K562 (cell line): ENCODE measurements around the gene TKT. TPM values are rescaled to one million over a fixed set of nuclear protein-coding genes. Genes with fewer than 3 reads are reported as not detected.

Source experiments
- ATAC-seq: fragments of 200-7000 bp; cut with Tn5 transposase; 3 replicates; pipeline ENCODE4 v1.9.1; 2020; ENCODE audit warnings: moderate library complexity
- BruUV-seq: library from RNA; stranded (reverse); fragments of 400-500 nt; replicated peaks from 2 replicates; lab custom pipeline; 2021; lab: Mats Ljungman, UMichigan
- CTCF ChIA-PET: fragments of 300-600 bp; formaldehyde crosslinking; extraction: SDS; loops from one replicate; lab custom pipeline; 2021; ENCODE audit warnings: low intra/inter-chr PET ratio; lab: Yijun Ruan, JAX
- POLR2A ChIA-PET: fragments of 300-600, 350-650 bp; sonication (Branson Sonifier 250); formaldehyde crosslinking; extraction: SDS; loops from one replicate; lab custom pipeline; 2021; ENCODE audit warnings: antibody characterized with exemption, inconsistent platforms; lab: Yijun Ruan, JAX
- DNase-seq, 4 experiments: peaks; one replicate each; pipeline versions ENCODE4 v3.0.0 to v3.0.0-alpha.2; 2011 to 2018; ENCODE audit warnings: low spot score in 3 of 4, mixed read lengths in 3 of 4; ENCODE audit errors: extremely low read depth in 1 of 4
- FAIRE-seq: peaks from 2 replicates; lab custom pipeline; 2011; peaks lifted over from hg19 to GRCh38; lab: Jason Lieb, UNC
- H2AFZ ChIP-seq: 2 replicates; pipeline ENCODE4 v1.6.0; 2011; ENCODE audit warnings: low read depth, low read length, control low read depth, inconsistent platforms
- H3K27ac ChIP-seq: fragments of 200-600 bp; 3 replicates; pipeline ENCODE4 v1.8.0; 2011; ENCODE audit warnings: low read depth, mild to moderate bottlenecking, control low read depth, inconsistent platforms, low read length, moderate library complexity, mixed read lengths; ENCODE audit errors: extremely low read depth
- H3K27me3 ChIP-seq, 2 experiments: fragments of 300-600 bp in 1 of 2; 2 replicates in 1 of 2; 3 replicates in 1 of 2; pipeline versions ENCODE4 v1.6.0 to v1.8.0; 2011; ENCODE audit warnings: inconsistent platforms in 2 of 2, low read length in 2 of 2, mild to moderate bottlenecking in 1 of 2, mixed read lengths in 1 of 2, moderate library complexity in 1 of 2; ENCODE audit not compliant: control insufficient read depth in 2 of 2, insufficient read depth in 2 of 2
- H3K36me3 ChIP-seq: fragments of 300-600 bp; 3 replicates; pipeline ENCODE4 v1.8.0; 2011; ENCODE audit warnings: mild to moderate bottlenecking, low read length, inconsistent platforms; ENCODE audit not compliant: control insufficient read depth, insufficient read depth
- H3K4me1 ChIP-seq, 2 experiments: fragments of 200-600 bp in 1 of 2; replicated peaks in 1 of 2; 2 replicates in 1 of 2; 3 replicates in 1 of 2; pipeline versions ENCODE4 v1.5.1 to v1.8.0; 2011; ENCODE audit warnings: inconsistent platforms in 2 of 2, low read length in 2 of 2, mild to moderate bottlenecking in 1 of 2, mixed read lengths in 1 of 2, moderate library complexity in 1 of 2; ENCODE audit not compliant: control insufficient read depth in 2 of 2, insufficient read depth in 2 of 2
- H3K4me2 ChIP-seq: 2 replicates; pipeline ENCODE4 v1.6.1; 2011; ENCODE audit warnings: low read length, control low read depth, inconsistent platforms, mixed read lengths; ENCODE audit not compliant: insufficient read depth
- H3K4me3 ChIP-seq: fragments of 200-600 bp; sonication (generic), shearing (Covaris generic); 2 replicates; pipeline ENCODE4 v1.5.1; 2016; ENCODE audit warnings: control low read depth, inconsistent platforms
- H3K79me2 ChIP-seq: fragments of 200-600 bp; 3 replicates; pipeline ENCODE4 v1.8.0; 2011; ENCODE audit warnings: low read length, inconsistent platforms; ENCODE audit not compliant: control insufficient read depth, insufficient read depth
- H3K9ac ChIP-seq, 2 experiments: 2 replicates each; pipeline versions ENCODE4 v1.6.0 to v1.6.1; 2011; ENCODE audit warnings: low read depth in 2 of 2, low read length in 2 of 2, control low read depth in 1 of 2, inconsistent platforms in 1 of 2, mild to moderate bottlenecking in 1 of 2, mixed read lengths in 1 of 2; ENCODE audit not compliant: insufficient read depth in 1 of 2
- H3K9me1 ChIP-seq: one replicate; pipeline ENCODE4 v1.6.0; 2011; ENCODE audit warnings: inconsistent platforms, mild to moderate bottlenecking, low read length, moderate library complexity; ENCODE audit not compliant: control insufficient read depth, insufficient read depth
- H3K9me3 ChIP-seq: replicated peaks from 2 replicates; pipeline ENCODE4 v1.5.1; 2011; ENCODE audit warnings: low read depth, low read length, inconsistent platforms; ENCODE audit not compliant: control insufficient read depth, insufficient read depth
- H4K20me1 ChIP-seq: replicated peaks from 2 replicates; pipeline ENCODE4 v1.6.1; 2011; ENCODE audit warnings: low read length, inconsistent platforms, mixed read lengths; ENCODE audit not compliant: control insufficient read depth, insufficient read depth
- BRCA1 ChIP-seq, 2 experiments: fragments of 450-650 bp in 1 of 2; sonication (generic) in 1 of 2; formaldehyde crosslinking in 1 of 2; IDR thresholded peaks; 2 replicates each; pipeline versions ENCODE4 v1.5.0 to v1.6.1; 2017 to 2020; ENCODE audit warnings: mild to moderate bottlenecking in 1 of 2, missing genetic modification reagents in 1 of 2
- ERF ChIP-seq: fragments of 450-650 bp; formaldehyde crosslinking; IDR thresholded peaks from 2 replicates; pipeline ENCODE4 v1.4.0; 2020; ENCODE audit warnings: mild to moderate bottlenecking, mixed read lengths
- EWSR1 ChIP-seq: fragments of 450-650 bp; IDR thresholded peaks from 2 replicates; pipeline ENCODE4 v1.6.1; 2018; ENCODE audit warnings: borderline replicate concordance, mild to moderate bottlenecking, low read depth, moderate library complexity; ENCODE audit not compliant: partially characterized antibody
- FOXA3 ChIP-seq, 2 experiments: fragments of 450-650 bp in 1 of 2; sonication (generic) in 1 of 2; formaldehyde crosslinking; IDR thresholded peaks in 1 of 2; conservative IDR thresholded peaks in 1 of 2; 2 replicates each; pipeline versions ENCODE4 v1.4.0 to v1.8.0; 2020 to 2022; ENCODE audit warnings: mild to moderate bottlenecking in 2 of 2, missing genetic modification reagents in 1 of 2
- HSF4 ChIP-seq: fragments of 250-450 bp; sonication (Bioruptor Pico); IDR thresholded peaks from 2 replicates; pipeline ENCODE4 v2.1.2; 2022; ENCODE audit warnings: mild to moderate bottlenecking, moderate library complexity, borderline replicate concordance
- MYNN ChIP-seq, 2 experiments: sonication (generic); formaldehyde crosslinking in 1 of 2; IDR thresholded peaks; 2 replicates each; pipeline versions ENCODE4 v1.5.0 to v1.6.1; 2016 to 2020; ENCODE audit warnings: antibody characterized with exemption in 1 of 2, missing genetic modification reagents in 1 of 2
- PHB2 ChIP-seq: fragments of 450-650 bp; IDR thresholded peaks from 2 replicates; pipeline ENCODE4 v1.6.1; 2017; ENCODE audit warnings: low read depth
- SMAD1 ChIP-seq: fragments of 150-350 bp; IDR thresholded peaks from 2 replicates; pipeline ENCODE4 v1.6.1; 2014; ENCODE audit warnings: low read length, low read depth; ENCODE audit not compliant: partially characterized antibody
- ZBTB7A ChIP-seq: IDR thresholded peaks from 2 replicates; pipeline ENCODE4 v1.6.1; 2011; ENCODE audit warnings: low read depth, mild to moderate bottlenecking, low read length, moderate library complexity, borderline replicate concordance; ENCODE audit not compliant: control insufficient read depth
- ZNF23 ChIP-seq: fragments of 250-450 bp; sonication (Bioruptor Pico); IDR thresholded peaks from 2 replicates; pipeline ENCODE4 v1.4.0; 2020; ENCODE audit warnings: mild to moderate bottlenecking
- WGBS: fragments of 100-300 bp; shearing (Covaris generic); methylation state at CpG from one replicate; pipeline ENCODE4 v1.1.6; 2016; ENCODE audit warnings: low coverage, mixed read lengths; ENCODE audit not compliant: insufficient coverage; ENCODE audit errors: missing lambda C conversion rate; 5-methylcytosine and 5-hydroxymethylcytosine counted together
- in situ Hi-C: fragments of 300-500 bp; cut with MboI; formaldehyde crosslinking; loops from 4 replicates; pipeline ENCODE4 v1.15.0; 2018; ENCODE audit warnings: inconsistent platforms, mixed read lengths
- intact Hi-C: fragments of 100-400 bp; cut with micrococcal nuclease; formaldehyde crosslinking; loops from 2 replicates; pipeline ENCODE4 v1.14.2; 2022
- polyA plus RNA-seq, 8 experiments: library from polyadenylated mRNA; depleted of rRNA in 4 of 8; stranded (reverse) in 5 of 8; unstranded in 3 of 8; fragments of >200 nt; fragmentation: Nextera tagmentation in 2 of 8; fragmentation: Illumina TruSeq in 1 of 8; extraction: Ambion mirVana in 2 of 8; extraction: Trizol in 1 of 8; gene quantifications; 2 replicates each; pipeline versions ENCODE4 v1.2.1 to v1.2.3, GENCODE V29; 2011 to 2014; ENCODE audit warnings: inconsistent platforms in 1 of 8, missing spikeins in 1 of 8
- total RNA-seq, 7 experiments: library from RNA; depleted of rRNA in 6 of 7; stranded (reverse); fragments of >200 nt in 6 of 7; fragmentation: Illumina TruSeq in 2 of 7; extraction: Trizol in 2 of 7; gene quantifications; 2 replicates each; pipeline versions ENCODE4 v1.2.1 to v1.2.3, GENCODE V29; 2011 to 2021; ENCODE audit warnings: low replicate concordance in 1 of 7
- TF ChIP-seq, protein P1 (sequence below), 2 experiments: IDR thresholded peaks; 2 replicates each; pipeline ENCODE4 v1.6.1; 2012; ENCODE audit warnings: improper control_type of control experiment in 2 of 2, low read depth in 2 of 2, low read length in 2 of 2, borderline replicate concordance in 1 of 2
- TF ChIP-seq, protein P2 (sequence below): IDR thresholded peaks from 3 replicates; pipeline ENCODE4 v1.6.1; 2011; ENCODE audit warnings: borderline replicate concordance, mild to moderate bottlenecking, moderate library complexity; ENCODE audit not compliant: insufficient read length; ENCODE audit errors: extremely low read depth

Gene TKT
- total and polyA plus RNA-seq, 9 of the 15 experiments (the other 6 are each of a cell fraction or from before 2014, with no cell fraction given) = 58.1 to 401 (median 187) TPM

GRCh38 chr3:53199834-53200233 lies 56.0 kb downstream of the TKT start:
- ATAC-seq (no peak), DNase-seq (no peak), FAIRE-seq (no peak)
- no peaks in the 10 kb centered on the region for H3K9me3 ChIP-seq
- intact Hi-C loops = loop anchor here (5.0 kb wide), 1 partner anchor 68 kb away; the partner anchor contains the start of gene RFT1
- H3K79me2 ChIP-seq = no peaks in the 10 kb centered on the region
- TF ChIP-seq, protein P1, sequence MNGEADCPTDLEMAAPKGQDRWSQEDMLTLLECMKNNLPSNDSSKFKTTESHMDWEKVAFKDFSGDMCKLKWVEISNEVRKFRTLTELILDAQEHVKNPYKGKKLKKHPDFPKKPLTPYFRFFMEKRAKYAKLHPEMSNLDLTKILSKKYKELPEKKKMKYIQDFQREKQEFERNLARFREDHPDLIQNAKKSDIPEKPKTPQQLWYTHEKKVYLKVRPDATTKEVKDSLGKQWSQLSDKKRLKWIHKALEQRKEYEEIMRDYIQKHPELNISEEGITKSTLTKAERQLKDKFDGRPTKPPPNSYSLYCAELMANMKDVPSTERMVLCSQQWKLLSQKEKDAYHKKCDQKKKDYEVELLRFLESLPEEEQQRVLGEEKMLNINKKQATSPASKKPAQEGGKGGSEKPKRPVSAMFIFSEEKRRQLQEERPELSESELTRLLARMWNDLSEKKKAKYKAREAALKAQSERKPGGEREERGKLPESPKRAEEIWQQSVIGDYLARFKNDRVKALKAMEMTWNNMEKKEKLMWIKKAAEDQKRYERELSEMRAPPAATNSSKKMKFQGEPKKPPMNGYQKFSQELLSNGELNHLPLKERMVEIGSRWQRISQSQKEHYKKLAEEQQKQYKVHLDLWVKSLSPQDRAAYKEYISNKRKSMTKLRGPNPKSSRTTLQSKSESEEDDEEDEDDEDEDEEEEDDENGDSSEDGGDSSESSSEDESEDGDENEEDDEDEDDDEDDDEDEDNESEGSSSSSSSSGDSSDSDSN (IDR thresholded peaks at IDR 0.05; ENCODE audit: borderline replicate concordance in 1 of 2, low read depth in 2 of 2, low read length in 2 of 2) = no peak
- no peak for TF ChIP-seq EWSR1
- TF ChIP-seq SMAD1 = no peak
- TF ChIP-seq ZBTB7A = no peak
- no peak for TF ChIP-seq ZNF23 (CRISPR knock-in tag)
- TF ChIP-seq MYNN (IDR thresholded peaks at IDR 0.05) = no peak
- no peak for TF ChIP-seq MYNN (CRISPR knock-in tag; IDR thresholded peaks at IDR 0.05)
- no peak for TF ChIP-seq PHB2
- TF ChIP-seq ERF (CRISPR knock-in tag) = no peak
- TF ChIP-seq FOXA3 (CRISPR knock-in tag; conservative IDR thresholded peaks at IDR 0.05 in 1 of 2, IDR thresholded peaks at IDR 0.05 in 1 of 2) = no peak
- TF ChIP-seq BRCA1 (IDR thresholded peaks at IDR 0.05) = no peak
- no peak for TF ChIP-seq BRCA1 (CRISPR knock-in tag; IDR thresholded peaks at IDR 0.05)
- TF ChIP-seq, protein P2, sequence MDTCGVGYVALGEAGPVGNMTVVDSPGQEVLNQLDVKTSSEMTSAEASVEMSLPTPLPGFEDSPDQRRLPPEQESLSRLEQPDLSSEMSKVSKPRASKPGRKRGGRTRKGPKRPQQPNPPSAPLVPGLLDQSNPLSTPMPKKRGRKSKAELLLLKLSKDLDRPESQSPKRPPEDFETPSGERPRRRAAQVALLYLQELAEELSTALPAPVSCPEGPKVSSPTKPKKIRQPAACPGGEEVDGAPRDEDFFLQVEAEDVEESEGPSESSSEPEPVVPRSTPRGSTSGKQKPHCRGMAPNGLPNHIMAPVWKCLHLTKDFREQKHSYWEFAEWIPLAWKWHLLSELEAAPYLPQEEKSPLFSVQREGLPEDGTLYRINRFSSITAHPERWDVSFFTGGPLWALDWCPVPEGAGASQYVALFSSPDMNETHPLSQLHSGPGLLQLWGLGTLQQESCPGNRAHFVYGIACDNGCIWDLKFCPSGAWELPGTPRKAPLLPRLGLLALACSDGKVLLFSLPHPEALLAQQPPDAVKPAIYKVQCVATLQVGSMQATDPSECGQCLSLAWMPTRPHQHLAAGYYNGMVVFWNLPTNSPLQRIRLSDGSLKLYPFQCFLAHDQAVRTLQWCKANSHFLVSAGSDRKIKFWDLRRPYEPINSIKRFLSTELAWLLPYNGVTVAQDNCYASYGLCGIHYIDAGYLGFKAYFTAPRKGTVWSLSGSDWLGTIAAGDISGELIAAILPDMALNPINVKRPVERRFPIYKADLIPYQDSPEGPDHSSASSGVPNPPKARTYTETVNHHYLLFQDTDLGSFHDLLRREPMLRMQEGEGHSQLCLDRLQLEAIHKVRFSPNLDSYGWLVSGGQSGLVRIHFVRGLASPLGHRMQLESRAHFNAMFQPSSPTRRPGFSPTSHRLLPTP = no peak
- TF ChIP-seq HSF4 (CRISPR knock-in tag) = no peak
- H3K4me2 ChIP-seq = no peak overlapping the region
- BruUV-seq = no TSS peak
- H3K4me1 ChIP-seq = peaks cover 9 to 14% of the 10 kb centered on the region in 2 experiments; a peak in 4 of 5 replicates
- H4K20me1 ChIP-seq = no peaks in the 10 kb centered on the region
- WGBS = 59% methylated on average over 3 of the region's 3 CpGs
- in situ Hi-C loops = loop anchor here (5.0 kb wide), 1 partner anchor 88 kb away; no protein-coding TSS in a partner anchor
- ChIA-PET POLR2A (interaction anchor here (0.7 kb wide), 1 partner anchor 22 kb away, joined by 3 read pairs; no protein-coding TSS in a partner anchor), CTCF (no interaction called here)
- H3K9ac ChIP-seq = no peak overlapping the region
- no peaks in the 10 kb centered on the region for H3K9me1 ChIP-seq
- H3K4me3 ChIP-seq = no peak overlapping the region
- no peak overlapping the region for H3K27ac ChIP-seq
- H2AFZ ChIP-seq = no peak overlapping the region
- no peaks in the 10 kb centered on the region for H3K27me3 ChIP-seq
- H3K36me3 ChIP-seq = 0 out of 3 replicates have a peak, but pooled peaks cover 2% of the 10 kb centered on the region
